Ovary (tissue), 3 donors: ENCODE measurements around the gene MTLN.

Experiments used
- EP300 ChIP-seq: sonication (generic); formaldehyde crosslinking; IDR thresholded peaks from one replicate; pipeline ENCODE4 v1.6.1; 2017; ENCODE audit warnings: antibody characterized with exemption
- POLR2A ChIP-seq: fragments of 450-650 bp; IDR thresholded peaks from one replicate; pipeline ENCODE4 v1.6.1; 2017; ENCODE audit warnings: antibody characterized with exemption, mild to moderate bottlenecking, moderate library complexity
- TF ChIP-seq, protein P1 (sequence below), 3 donors: fragments of 450-650 bp in 2 of 3; fragments of 200-600 bp in 1 of 3; IDR thresholded peaks; one replicate each; pipeline versions ENCODE4 v1.5.1 to v1.8.0; 2016 to 2022; ENCODE audit warnings: antibody characterized with exemption in 3 of 3, mild to moderate bottlenecking in 1 of 3
- donor health status: DM: no; HTN: no; CAD: no.

DNA sequence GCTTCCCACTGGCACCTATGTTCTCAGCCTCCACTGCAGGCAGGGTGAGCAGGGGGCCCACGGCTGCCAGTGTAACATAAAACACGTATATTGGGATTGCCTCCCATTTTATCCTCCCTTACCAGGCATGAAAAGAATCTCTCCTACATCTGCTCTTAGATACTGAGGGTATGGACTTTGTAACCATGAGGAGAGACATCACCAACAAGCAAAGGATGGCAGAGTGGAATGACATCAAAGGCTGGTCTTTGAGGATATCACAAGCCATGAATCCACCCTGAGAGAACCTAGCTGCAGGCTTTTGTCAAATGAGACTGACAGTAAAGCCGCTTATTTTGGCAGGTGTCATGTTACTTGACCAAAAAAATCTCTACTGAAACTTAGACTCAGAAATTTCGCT, 14.9 kb downstream of the MTLN start:
- TF ChIP-seq, protein P1, sequence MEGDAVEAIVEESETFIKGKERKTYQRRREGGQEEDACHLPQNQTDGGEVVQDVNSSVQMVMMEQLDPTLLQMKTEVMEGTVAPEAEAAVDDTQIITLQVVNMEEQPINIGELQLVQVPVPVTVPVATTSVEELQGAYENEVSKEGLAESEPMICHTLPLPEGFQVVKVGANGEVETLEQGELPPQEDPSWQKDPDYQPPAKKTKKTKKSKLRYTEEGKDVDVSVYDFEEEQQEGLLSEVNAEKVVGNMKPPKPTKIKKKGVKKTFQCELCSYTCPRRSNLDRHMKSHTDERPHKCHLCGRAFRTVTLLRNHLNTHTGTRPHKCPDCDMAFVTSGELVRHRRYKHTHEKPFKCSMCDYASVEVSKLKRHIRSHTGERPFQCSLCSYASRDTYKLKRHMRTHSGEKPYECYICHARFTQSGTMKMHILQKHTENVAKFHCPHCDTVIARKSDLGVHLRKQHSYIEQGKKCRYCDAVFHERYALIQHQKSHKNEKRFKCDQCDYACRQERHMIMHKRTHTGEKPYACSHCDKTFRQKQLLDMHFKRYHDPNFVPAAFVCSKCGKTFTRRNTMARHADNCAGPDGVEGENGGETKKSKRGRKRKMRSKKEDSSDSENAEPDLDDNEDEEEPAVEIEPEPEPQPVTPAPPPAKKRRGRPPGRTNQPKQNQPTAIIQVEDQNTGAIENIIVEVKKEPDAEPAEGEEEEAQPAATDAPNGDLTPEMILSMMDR (IDR thresholded peaks at IDR 0.05): no peak
- no peak for TF ChIP-seq EP300
- TF ChIP-seq POLR2A: no peak
